GM12878 (cell line): Measurements from ENCODE around the gene PPP1R14B. TPM values are rescaled to one million over a fixed set of nuclear protein-coding genes. Genes with fewer than 3 reads are reported as not detected.

Source experiments
- ATAC-seq: fragments of 200-7000 bp; cut with Tn5 transposase; 3 replicates; pipeline ENCODE4 v1.9.1; 2020; ENCODE audit warnings: mild to moderate bottlenecking, moderate library complexity
- BruUV-seq: library from RNA; stranded (reverse); fragments of 400-500 nt; replicated peaks from 2 replicates; lab custom pipeline; 2021; lab: Mats Ljungman, UMichigan
- CTCF ChIA-PET: fragments of 300-600 bp; sonication (Branson Sonifier 250); formaldehyde crosslinking; extraction: SDS; loops from one replicate; lab custom pipeline; 2021; ENCODE audit warnings: inconsistent platforms; lab: Yijun Ruan, JAX
- POLR2A ChIA-PET: fragments of 350-600 bp; formaldehyde crosslinking; extraction: SDS; loops from one replicate; lab custom pipeline; 2021; ENCODE audit warnings: inconsistent platforms; lab: Charles Lee
- RAD21 ChIA-PET: fragments of 300-600 bp; sonication (Branson Sonifier 250); formaldehyde crosslinking; loops from one replicate; lab custom pipeline; 2023; ENCODE audit warnings: antibody characterized with exemption; ENCODE audit not compliant: unreplicated experiment; lab: Charles Lee
- SMC1A ChIA-PET: fragments of 300-600 bp; sonication (Branson Sonifier 250); formaldehyde crosslinking; loops from one replicate; lab custom pipeline; 2023; ENCODE audit not compliant: unreplicated experiment, uncharacterized antibody; lab: Charles Lee
- DNase-seq: peaks from one replicate; pipeline ENCODE4 v3.0.0-alpha.2; 2011; ENCODE audit warnings: low read depth, low spot score
- FAIRE-seq: peaks from 3 replicates; lab custom pipeline; 2011; peaks lifted over from hg19 to GRCh38; lab: Jason Lieb, UNC
- H2AFZ ChIP-seq: 2 replicates; pipeline ENCODE4 v1.6.0; 2011; ENCODE audit warnings: low read depth, low read length, control low read depth; ENCODE audit not compliant: control insufficient read depth
- H3K27ac ChIP-seq: 2 replicates; pipeline ENCODE4 v1.5.1; 2011; ENCODE audit warnings: control low read depth; ENCODE audit not compliant: control insufficient read depth, insufficient read depth
- H3K27me3 ChIP-seq, 2 experiments: replicated peaks in 1 of 2; 2 replicates each; pipeline versions ENCODE4 v1.6.0 to v1.6.1; 2011; ENCODE audit warnings: low read length in 1 of 2; ENCODE audit not compliant: control insufficient read depth in 2 of 2, insufficient read depth in 2 of 2
- H3K36me3 ChIP-seq, 2 experiments: 2 replicates each; pipeline ENCODE4 v1.5.1; 2011; ENCODE audit warnings: low read length in 1 of 2; ENCODE audit not compliant: control insufficient read depth in 2 of 2, insufficient read depth in 2 of 2
- H3K4me1 ChIP-seq: 2 replicates; pipeline ENCODE4 v1.6.1; 2011; ENCODE audit warnings: mild to moderate bottlenecking, low read length, moderate library complexity, mixed read lengths; ENCODE audit not compliant: control insufficient read depth, insufficient read depth
- H3K4me2 ChIP-seq: 2 replicates; pipeline ENCODE4 v1.6.0; 2011; ENCODE audit warnings: control low read depth; ENCODE audit not compliant: control insufficient read depth, insufficient read depth
- H3K4me3 ChIP-seq: fragments of 200-600 bp; sonication (generic); 2 replicates; pipeline ENCODE4 v1.5.1; 2016
- H3K79me2 ChIP-seq: 2 replicates; pipeline ENCODE4 v1.6.0; 2011; ENCODE audit warnings: low read length; ENCODE audit not compliant: control insufficient read depth, insufficient read depth
- H3K9ac ChIP-seq: 2 replicates; pipeline ENCODE4 v1.8.0; 2011; ENCODE audit warnings: low read length, control low read depth, mixed read lengths; ENCODE audit not compliant: control insufficient read depth, insufficient read depth
- H3K9me3 ChIP-seq: replicated peaks from 3 replicates; pipeline ENCODE4 v1.5.1; 2011; ENCODE audit warnings: mild to moderate bottlenecking, low read length; ENCODE audit not compliant: control insufficient read depth, insufficient read depth
- H4K20me1 ChIP-seq: 2 replicates; pipeline ENCODE4 v1.6.0; 2011; ENCODE audit not compliant: control insufficient read depth, insufficient read depth
- CBFB ChIP-seq: IDR thresholded peaks from 2 replicates; pipeline ENCODE4 v1.6.1; 2016; ENCODE audit warnings: antibody characterized with exemption, low read depth
- FOS ChIP-seq: IDR thresholded peaks from 3 replicates; pipeline ENCODE4 v1.6.1; 2011; ENCODE audit warnings: borderline replicate concordance; ENCODE audit not compliant: insufficient read length; ENCODE audit errors: extremely low read depth
- KAT2A ChIP-seq: conservative IDR thresholded peaks from 2 replicates; pipeline ENCODE4 v1.6.1; 2011; ENCODE audit warnings: low read depth, low read length; ENCODE audit not compliant: control insufficient read depth
- MYB ChIP-seq: fragments of 150-350 bp; IDR thresholded peaks from 2 replicates; pipeline ENCODE4 v1.6.1; 2014; ENCODE audit warnings: mild to moderate bottlenecking, low read depth, low read length, borderline replicate concordance
- SIX5 ChIP-seq: IDR thresholded peaks from 2 replicates; pipeline ENCODE4 v1.6.1; 2011; ENCODE audit warnings: mild to moderate bottlenecking, low read depth, low read length, moderate library complexity; ENCODE audit not compliant: severe bottlenecking
- TCF12 ChIP-seq: IDR thresholded peaks from 2 replicates; pipeline ENCODE4 v1.6.1; 2011; ENCODE audit warnings: low read depth, mild to moderate bottlenecking, low read length
- YY1 ChIP-seq: IDR thresholded peaks from 2 replicates; pipeline ENCODE4 v1.6.1; 2011; ENCODE audit warnings: low read depth, mild to moderate bottlenecking, low read length
- whole genome bisulfite sequencing: methylation state at CpG from one replicate; pipeline ENCODE4 v1.1.6; 2016; ENCODE audit warnings: low lambda C conversion rate; ENCODE audit not compliant: insufficient replicate concordance, insufficient coverage; ENCODE audit errors: missing lambda C conversion rate; 5-methylcytosine and 5-hydroxymethylcytosine counted together
- in situ Hi-C: fragments of 300-500 bp; cut with MboI; formaldehyde crosslinking; loops from 9 replicates; pipeline ENCODE4 v1.14.3; 2018; ENCODE audit warnings: mixed read lengths
- intact Hi-C: fragments of 100-400 bp; cut with micrococcal nuclease; formaldehyde crosslinking; loops from one replicate; pipeline ENCODE4 v1.14.2; 2022; ENCODE audit not compliant: unreplicated experiment
- polyA plus RNA-seq, 11 experiments: library from polyadenylated mRNA; depleted of rRNA in 4 of 11; unstranded in 6 of 11; stranded (reverse) in 5 of 11; fragments of >200 nt; fragmentation: Nextera tagmentation in 4 of 11; fragmentation: Illumina TruSeq in 1 of 11; extraction: Ambion mirVana in 4 of 11; extraction: Trizol in 1 of 11; gene quantifications; 1 replicate in 1 of 11; 2 replicates in 10 of 11; pipeline versions ENCODE4 v1.2.1 to v1.2.3, GENCODE V29; 2011 to 2016; ENCODE audit warnings: inconsistent platforms in 2 of 11, missing spikeins in 2 of 11, low read depth in 1 of 11
- total RNA-seq, 4 experiments: library from RNA; depleted of rRNA in 3 of 4; stranded (reverse); fragments of >200 nt in 3 of 4; fragmentation: Illumina TruSeq in 1 of 4; extraction: Trizol in 1 of 4; gene quantifications; 2 replicates each; pipeline versions ENCODE4 v1.2.1 to v1.2.3, GENCODE V29; 2013 to 2021

Gene PPP1R14B
- total and polyA plus RNA-seq, 10 of the 15 experiments (the other 5 are each of a cell fraction or from before 2014, with no cell fraction given) = 8.4 to 283 (median 124) TPM

DNA sequence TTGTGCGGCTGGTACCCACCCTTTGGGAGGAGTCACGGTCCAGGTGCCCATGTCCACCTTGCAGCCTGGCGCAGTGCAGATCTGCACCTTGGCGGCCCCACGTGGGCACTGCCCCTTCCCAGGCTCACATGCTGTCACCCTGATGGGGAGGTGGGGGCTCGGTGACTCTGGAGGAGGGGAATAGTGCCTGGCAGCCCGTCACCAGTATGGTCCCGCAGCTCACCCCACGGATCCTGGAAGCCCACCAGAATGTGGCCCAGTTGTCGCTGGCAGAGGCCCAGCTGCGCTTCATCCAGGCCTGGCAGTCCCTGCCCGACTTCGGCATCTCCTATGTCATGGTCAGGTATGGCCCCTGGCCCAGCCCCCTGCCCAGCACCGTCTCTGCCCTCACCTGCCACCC lies 25.9 kb downstream of the PPP1R14B start:
- no peak overlapping the region for H3K4me3 ChIP-seq
- intact Hi-C loops (no loop called here), in situ Hi-C loops (no loop called here)
- ATAC-seq (no peak), DNase-seq (no peak), FAIRE-seq (no peak)
- POLR2A ChIA-PET = interaction anchor here (1.0 to 2.6 kb wide), 2 partner anchors 11 to 14 kb away, joined by 3 to 11 read pairs; partner anchors contain the start of gene FERMT3
- H3K4me2 ChIP-seq = no peak overlapping the region
- no peaks in the 10 kb centered on the region for H3K9me3 ChIP-seq
- H4K20me1 ChIP-seq = no peaks in the 10 kb centered on the region
- SMC1A ChIA-PET = no interaction called here
- RAD21 ChIA-PET = interaction anchor here (0.6 kb wide), 1 partner anchor 16 kb away, joined by 3 read pairs; no protein-coding TSS in a partner anchor
- H3K79me2 ChIP-seq = peaks cover 12% of the 10 kb centered on the region
- WGBS = 95% methylated on average over 14 of the region's 14 CpGs
- peaks cover 3% of the 10 kb centered on the region; the same call in 1 of the 2 replicates for H3K4me1 ChIP-seq
- no peak for TF ChIP-seq FOS
- no TSS peak for BruUV-seq
- peaks cover 26 to 27% of the 10 kb centered on the region in 2 experiments for H3K36me3 ChIP-seq
- H3K27ac ChIP-seq = no peak overlapping the region
- no peaks in the 10 kb centered on the region for H3K27me3 ChIP-seq
- CTCF ChIA-PET = no interaction called here
- H3K9ac ChIP-seq = no peak overlapping the region
- no peak overlapping the region for H2AFZ ChIP-seq

DNA sequence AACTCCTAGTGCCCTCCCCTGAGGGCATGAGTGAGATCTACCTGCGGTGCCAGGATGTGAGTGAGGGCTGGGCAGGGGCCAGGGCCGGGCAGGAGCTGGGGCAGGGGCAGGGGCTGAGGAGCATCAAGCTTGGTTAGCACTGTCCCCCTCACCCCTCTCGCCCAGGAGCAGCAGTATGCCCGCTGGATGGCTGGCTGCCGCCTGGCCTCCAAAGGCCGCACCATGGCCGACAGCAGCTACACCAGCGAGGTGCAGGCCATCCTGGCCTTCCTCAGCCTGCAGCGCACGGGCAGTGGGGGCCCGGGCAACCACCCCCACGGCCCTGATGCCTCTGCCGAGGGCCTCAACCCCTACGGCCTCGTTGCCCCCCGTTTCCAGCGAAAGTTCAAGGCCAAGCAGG lies 26.5 kb downstream of the PPP1R14B start:
- POLR2A ChIA-PET = interaction anchor here (1.0 to 2.6 kb wide), 2 partner anchors 10 to 14 kb away, joined by 3 to 11 read pairs; partner anchors contain the start of gene FERMT3

More for the DNA sequence above, 26.5 kb downstream of the PPP1R14B start:
- Histone ChIP-seq H3K9ac (no peak overlapping the region), H3K4me1 (peaks cover 3% of the 10 kb centered on the region; the same call in 1 of the 2 replicates), H3K79me2 (peaks cover 6% of the 10 kb centered on the region), H3K36me3 (peaks cover 27 to 30% of the 10 kb centered on the region in 2 experiments), H3K9me3 (no peaks in the 10 kb centered on the region), H3K4me3 (no peak overlapping the region), H3K27me3 (no peaks in the 10 kb centered on the region), H4K20me1 (no peaks in the 10 kb centered on the region), H3K27ac (no peak overlapping the region), H2AFZ (no peak overlapping the region), H3K4me2 (no peak overlapping the region)
- WGBS = 97% methylated on average over 16 of the region's 17 CpGs
- SMC1A ChIA-PET = no interaction called here
- intact Hi-C loops (no loop called here), in situ Hi-C loops (no loop called here)
- no peak for ATAC-seq
- CTCF ChIA-PET = interaction anchor here (4.2 kb wide), 1 partner anchor 15 kb away, joined by 14 read pairs; the partner anchor contains the start of gene FERMT3
- no TSS peak for BruUV-seq
- TF ChIP-seq KAT2A (no peak), CBFB (no peak), SIX5 (no peak), YY1 (no peak), TCF12 (no peak), MYB (no peak)
- RAD21 ChIA-PET = interaction anchor here (0.6 kb wide), 1 partner anchor 16 kb away, joined by 3 read pairs; no protein-coding TSS in a partner anchor
- FAIRE-seq = no peak
- no peak for DNase-seq
